ENCODE results near the gene TMEM163.

The TMEM163 gene

DNA sequence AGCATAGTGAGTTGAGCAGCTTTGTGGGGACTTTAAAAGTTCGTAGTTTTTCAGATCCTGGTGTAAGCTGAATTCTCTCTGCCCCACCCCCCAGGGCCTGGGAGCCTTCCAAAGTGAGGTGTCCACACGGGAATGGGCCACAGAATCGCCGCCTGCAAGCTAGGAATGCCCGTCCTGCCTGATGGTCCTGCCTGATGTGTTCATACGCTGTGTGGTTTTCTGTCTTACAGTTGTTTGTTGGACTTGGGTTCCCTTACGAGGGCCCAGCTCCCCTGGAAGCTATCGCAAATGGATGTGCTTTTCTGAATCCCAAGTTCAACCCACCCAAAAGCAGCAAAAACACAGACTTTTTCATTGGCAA is 306.2 kb downstream of the TMEM163 start:
- H2AK5ac ChIP-seq (ENCODE audit: low read length) = no peak overlapping the region
- no peak overlapping the region for H3K23ac ChIP-seq (ENCODE audit: low read length)
- no peak overlapping the region for H2BK5ac ChIP-seq (ENCODE audit: low read depth, low read length, poor library complexity)
- no peak overlapping the region for H3K4me3 ChIP-seq (ENCODE audit: low read depth, low read length)
- H4K8ac ChIP-seq (ENCODE audit: low read depth, low read length) = no peak overlapping the region
- H4K91ac ChIP-seq (ENCODE audit: low read depth, low read length) = no peak overlapping the region
- H3K9me3 ChIP-seq (ENCODE audit: insufficient read depth, low read depth, low read length) = no peaks in the 10 kb centered on the region
- H3K9ac ChIP-seq (ENCODE audit: low read length) = no peak overlapping the region
- H4K12ac ChIP-seq (ENCODE audit: low read depth, low read length) = no peak overlapping the region
- no peak overlapping the region for H2BK120ac ChIP-seq (ENCODE audit: insufficient read depth, low read length, poor library complexity)
- no peak overlapping the region for H3K14ac ChIP-seq (ENCODE audit: low read length)
- no peak for DNase-seq
- H3K18ac ChIP-seq (ENCODE audit: low read length) = no peak overlapping the region
- H3K27me3 ChIP-seq (ENCODE audit: insufficient read depth, low read length) = no peaks in the 10 kb centered on the region
- no peak overlapping the region for H3K4me2 ChIP-seq (ENCODE audit: low read length)
- no peak overlapping the region for H2AFZ ChIP-seq (ENCODE audit: insufficient read depth, low read length, poor library complexity)
- WGBS (ENCODE audit: extremely low coverage, insufficient coverage, insufficient read length) = no CpG with 5 or more reads among the region's 8 CpGs
- no peaks in the 10 kb centered on the region for H3K79me1 ChIP-seq (ENCODE audit: low read length)
- H2BK12ac ChIP-seq (ENCODE audit: low read length) = no peak overlapping the region
- no peak overlapping the region for H3K4ac ChIP-seq (ENCODE audit: low read depth, low read length)
- peaks cover 0 to 2% of the 10 kb centered on the region in 2 experiments for H3K4me1 ChIP-seq (ENCODE audit: control insufficient read depth in 1 of 2, insufficient read depth in 2 of 2, low read length in 2 of 2)
- H3K36me3 ChIP-seq (ENCODE audit: control insufficient read depth in 1 of 2, insufficient read depth in 2 of 2, low read length in 2 of 2) = no peaks in the 10 kb centered on the region
- no peak overlapping the region for H3K27ac ChIP-seq (ENCODE audit: low read depth, low read length)
- H3K79me2 ChIP-seq (ENCODE audit: control insufficient read depth, insufficient read depth, low read length, poor library complexity) = no peaks in the 10 kb centered on the region

DNA sequence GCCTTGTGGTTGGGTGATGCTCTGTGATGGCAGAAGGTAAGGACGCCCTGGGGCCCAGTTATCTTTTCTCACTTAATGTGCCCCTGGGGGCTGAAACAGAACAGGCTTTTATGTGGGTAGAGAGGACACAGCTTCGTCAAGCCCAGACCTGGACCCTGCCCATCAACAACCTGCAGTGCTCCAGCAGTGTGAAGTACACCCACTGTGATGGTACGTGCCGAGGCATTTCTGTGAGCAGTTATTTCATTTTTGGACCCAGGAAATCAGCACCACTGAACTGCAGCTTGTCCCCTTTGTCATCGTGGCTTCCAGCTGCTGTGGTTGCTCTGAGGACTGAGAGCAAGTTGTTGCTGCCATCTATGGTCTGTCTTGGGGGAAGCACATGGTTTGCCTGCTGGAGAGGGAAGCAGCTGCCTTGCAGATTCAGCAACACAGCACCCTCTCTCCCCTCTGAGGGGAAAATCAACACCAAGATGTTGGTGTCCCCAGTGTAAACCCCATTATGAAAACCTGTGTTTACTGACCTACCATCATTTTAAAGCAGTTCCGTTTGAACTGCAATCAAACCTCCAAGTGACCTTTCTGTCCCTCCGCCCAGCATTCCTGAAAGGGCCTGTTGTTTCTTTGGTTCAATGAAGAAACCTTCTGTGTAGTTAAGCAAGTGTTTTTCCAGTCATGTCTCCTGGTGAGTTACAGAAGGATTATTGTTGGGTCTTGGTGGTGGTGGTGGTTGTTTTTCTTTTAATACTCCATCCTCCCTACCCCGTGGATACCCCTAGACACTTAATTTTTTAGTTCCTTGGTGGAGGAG is 306.8 kb downstream of the TMEM163 start:
- no peak overlapping the region for H3K23ac ChIP-seq (ENCODE audit: low read length)
- no peak overlapping the region for H3K18ac ChIP-seq (ENCODE audit: low read length)
- no peaks in the 10 kb centered on the region for H3K79me1 ChIP-seq (ENCODE audit: low read length)
- no peak overlapping the region for H4K12ac ChIP-seq (ENCODE audit: low read depth, low read length)
- H2AK5ac ChIP-seq (ENCODE audit: low read length) = no peak overlapping the region
- H2AFZ ChIP-seq (ENCODE audit: insufficient read depth, low read length, poor library complexity) = no peak overlapping the region
- H4K91ac ChIP-seq (ENCODE audit: low read depth, low read length) = no peak overlapping the region
- WGBS (ENCODE audit: extremely low coverage, insufficient coverage, insufficient read length) = no CpG with 5 or more reads among the region's 8 CpGs
- H2BK120ac ChIP-seq (ENCODE audit: insufficient read depth, low read length, poor library complexity) = no peak overlapping the region
- H3K4me1 ChIP-seq (ENCODE audit: control insufficient read depth in 1 of 2, insufficient read depth in 2 of 2, low read length in 2 of 2) = peaks cover 0 to 2% of the 10 kb centered on the region in 2 experiments
- no peaks in the 10 kb centered on the region for H3K9me3 ChIP-seq (ENCODE audit: insufficient read depth, low read depth, low read length)
- H3K9ac ChIP-seq (ENCODE audit: low read length) = no peak overlapping the region
- H3K4me2 ChIP-seq (ENCODE audit: low read length) = no peak overlapping the region
- no peak overlapping the region for H2BK5ac ChIP-seq (ENCODE audit: low read depth, low read length, poor library complexity)
- H3K36me3 ChIP-seq (ENCODE audit: control insufficient read depth in 1 of 2, insufficient read depth in 2 of 2, low read length in 2 of 2) = no peaks in the 10 kb centered on the region
- no peak overlapping the region for H3K27ac ChIP-seq (ENCODE audit: low read depth, low read length)
- H2BK12ac ChIP-seq (ENCODE audit: low read length) = no peak overlapping the region
- no peak overlapping the region for H3K4ac ChIP-seq (ENCODE audit: low read depth, low read length)
- no peak overlapping the region for H3K4me3 ChIP-seq (ENCODE audit: low read depth, low read length)
- H4K8ac ChIP-seq (ENCODE audit: low read depth, low read length) = no peak overlapping the region
- peak in 1 of 2 donors; percentile 44 for DNase-seq
- no peaks in the 10 kb centered on the region for H3K79me2 ChIP-seq (ENCODE audit: control insufficient read depth, insufficient read depth, low read length, poor library complexity)
- no peak overlapping the region for H3K14ac ChIP-seq (ENCODE audit: low read length)
- no peaks in the 10 kb centered on the region for H3K27me3 ChIP-seq (ENCODE audit: insufficient read depth, low read length)

DNA sequence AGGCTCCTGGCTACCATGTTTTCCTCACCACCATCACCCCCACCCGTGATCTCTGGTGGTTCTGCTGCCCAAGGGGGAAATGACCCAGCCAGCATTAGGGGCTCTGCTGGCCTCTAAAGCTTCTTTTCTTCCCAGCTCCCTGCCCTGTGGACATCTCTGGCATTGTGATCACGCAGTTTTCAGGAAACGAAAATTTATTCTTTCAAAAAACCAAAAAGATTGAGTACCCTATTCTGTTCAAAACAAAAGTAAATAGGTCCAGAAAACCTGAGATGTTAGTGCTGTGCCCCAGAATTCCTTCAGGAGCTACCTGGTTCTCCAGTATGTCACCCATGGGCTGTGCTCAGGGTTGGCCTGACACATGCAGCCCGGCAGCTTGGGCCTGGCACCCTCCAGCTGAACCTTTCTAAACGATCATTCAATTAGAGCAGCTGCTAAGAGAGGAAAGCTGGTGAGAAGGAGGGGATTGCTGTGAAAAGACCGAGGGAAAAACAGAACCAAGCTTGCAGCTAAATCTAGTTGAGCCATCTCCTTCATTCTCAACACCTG is 307.4 kb downstream of the TMEM163 start:
- WGBS (ENCODE audit: extremely low coverage, insufficient coverage, insufficient read length) = no CpG with 5 or more reads among the region's 6 CpGs
- no peak overlapping the region for H4K12ac ChIP-seq (ENCODE audit: low read depth, low read length)

DNA sequence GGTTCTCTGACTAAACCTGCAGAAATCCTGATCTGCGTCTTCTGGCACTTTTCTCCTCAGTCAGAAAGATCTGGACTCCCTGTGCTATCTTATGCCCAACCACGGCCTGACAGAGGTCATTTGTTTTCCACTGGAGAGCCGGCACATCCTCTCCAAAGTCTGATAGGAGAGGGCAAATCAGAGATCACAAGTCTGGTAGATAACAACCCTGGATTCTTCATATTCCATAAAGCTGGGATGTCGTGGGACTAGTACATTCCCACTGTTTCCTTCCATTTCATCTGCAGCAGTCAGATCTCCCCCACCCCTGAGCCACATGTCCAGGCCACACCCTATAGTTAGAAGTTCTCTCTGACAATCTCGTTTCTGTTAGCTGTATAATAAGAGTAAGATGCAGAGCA is 308.0 kb downstream of the TMEM163 start:
- WGBS (ENCODE audit: extremely low coverage, insufficient coverage, insufficient read length) = no CpG with 5 or more reads among the region's 5 CpGs
- no peak for DNase-seq
- H3K79me1 ChIP-seq (ENCODE audit: low read length) = no peaks in the 10 kb centered on the region
- no peaks in the 10 kb centered on the region for H3K27me3 ChIP-seq (ENCODE audit: insufficient read depth, low read length)
- no peak overlapping the region for H4K91ac ChIP-seq (ENCODE audit: low read depth, low read length)
- H2AFZ ChIP-seq (ENCODE audit: insufficient read depth, low read length, poor library complexity) = no peak overlapping the region
- no peak overlapping the region for H2BK120ac ChIP-seq (ENCODE audit: insufficient read depth, low read length, poor library complexity)
- no peaks in the 10 kb centered on the region for H3K79me2 ChIP-seq (ENCODE audit: control insufficient read depth, insufficient read depth, low read length, poor library complexity)
- H2AK5ac ChIP-seq (ENCODE audit: low read length) = no peak overlapping the region
- H2BK12ac ChIP-seq (ENCODE audit: low read length) = no peak overlapping the region
- H3K36me3 ChIP-seq (ENCODE audit: control insufficient read depth in 1 of 2, insufficient read depth in 2 of 2, low read length in 2 of 2) = no peaks in the 10 kb centered on the region
- no peak overlapping the region for H3K14ac ChIP-seq (ENCODE audit: low read length)
- H3K27ac ChIP-seq (ENCODE audit: low read depth, low read length) = no peak overlapping the region
- H3K4ac ChIP-seq (ENCODE audit: low read depth, low read length) = no peak overlapping the region
- no peak overlapping the region for H3K9ac ChIP-seq (ENCODE audit: low read length)
- H3K18ac ChIP-seq (ENCODE audit: low read length) = no peak overlapping the region
- no peak overlapping the region for H4K8ac ChIP-seq (ENCODE audit: low read depth, low read length)
- no peak overlapping the region for H3K4me2 ChIP-seq (ENCODE audit: low read length)
- H3K4me1 ChIP-seq (ENCODE audit: control insufficient read depth in 1 of 2, insufficient read depth in 2 of 2, low read length in 2 of 2) = peaks cover 0 to 2% of the 10 kb centered on the region in 2 experiments
- no peak overlapping the region for H3K4me3 ChIP-seq (ENCODE audit: low read depth, low read length)
- H4K12ac ChIP-seq (ENCODE audit: low read depth, low read length) = no peak overlapping the region
- no peak overlapping the region for H2BK5ac ChIP-seq (ENCODE audit: low read depth, low read length, poor library complexity)
- no peaks in the 10 kb centered on the region for H3K9me3 ChIP-seq (ENCODE audit: insufficient read depth, low read depth, low read length)
- H3K23ac ChIP-seq (ENCODE audit: low read length) = no peak overlapping the region

More for the DNA sequence above, 307.4 kb downstream of the TMEM163 start:
- no peak for DNase-seq
- no peak overlapping the region for H2BK120ac ChIP-seq (ENCODE audit: insufficient read depth, low read length, poor library complexity)
- H3K9me3 ChIP-seq (ENCODE audit: insufficient read depth, low read depth, low read length) = no peaks in the 10 kb centered on the region
- H3K27ac ChIP-seq (ENCODE audit: low read depth, low read length) = no peak overlapping the region
- no peak overlapping the region for H4K91ac ChIP-seq (ENCODE audit: low read depth, low read length)
- no peak overlapping the region for H3K18ac ChIP-seq (ENCODE audit: low read length)
- H2BK12ac ChIP-seq (ENCODE audit: low read length) = no peak overlapping the region
- no peaks in the 10 kb centered on the region for H3K79me1 ChIP-seq (ENCODE audit: low read length)
- H3K27me3 ChIP-seq (ENCODE audit: insufficient read depth, low read length) = no peaks in the 10 kb centered on the region
- no peak overlapping the region for H3K14ac ChIP-seq (ENCODE audit: low read length)
- no peak overlapping the region for H2AFZ ChIP-seq (ENCODE audit: insufficient read depth, low read length, poor library complexity)
- H3K79me2 ChIP-seq (ENCODE audit: control insufficient read depth, insufficient read depth, low read length, poor library complexity) = no peaks in the 10 kb centered on the region
- no peak overlapping the region for H4K8ac ChIP-seq (ENCODE audit: low read depth, low read length)
- H3K4ac ChIP-seq (ENCODE audit: low read depth, low read length) = no peak overlapping the region
- no peak overlapping the region for H3K4me2 ChIP-seq (ENCODE audit: low read length)
- H3K9ac ChIP-seq (ENCODE audit: low read length) = no peak overlapping the region
- H3K4me1 ChIP-seq (ENCODE audit: control insufficient read depth in 1 of 2, insufficient read depth in 2 of 2, low read length in 2 of 2) = peaks cover 0 to 2% of the 10 kb centered on the region in 2 experiments
- no peak overlapping the region for H3K23ac ChIP-seq (ENCODE audit: low read length)
- no peak overlapping the region for H3K4me3 ChIP-seq (ENCODE audit: low read depth, low read length)
- H3K36me3 ChIP-seq (ENCODE audit: control insufficient read depth in 1 of 2, insufficient read depth in 2 of 2, low read length in 2 of 2) = no peaks in the 10 kb centered on the region
- H2BK5ac ChIP-seq (ENCODE audit: low read depth, low read length, poor library complexity) = no peak overlapping the region
- no peak overlapping the region for H2AK5ac ChIP-seq (ENCODE audit: low read length)
